Adrenal gland (tissue), 12 donors: ENCODE results near the gene TMEM175. TPM values are rescaled to one million over a fixed set of nuclear protein-coding genes. Genes with fewer than 3 reads are reported as not detected.

ENCODE experiments used
- DNase-seq, 7 donors: peaks; one replicate each; pipeline ENCODE4 v3.0.0-alpha.2; 2019 to 2020
- H3K27ac ChIP-seq, 5 donors: fragments of 200-600 bp; sonication (generic) in 4 of 5; 1 replicate in 3 of 5; 2 replicates in 2 of 5; pipeline versions ENCODE4 v1.5.1 to v1.8.0; 2016 to 2020; ENCODE audit warnings: mild to moderate bottlenecking in 1 of 5
- H3K27me3 ChIP-seq: fragments of 200-600 bp; 2 replicates; pipeline ENCODE4 v1.8.0; 2021
- H3K36me3 ChIP-seq, 2 donors: fragments of 200-600 bp; replicated peaks in 1 of 2; 1 replicate in 1 of 2; 2 replicates in 1 of 2; pipeline versions ENCODE4 v1.5.1 to v1.8.0; 2018 to 2022
- H3K4me1 ChIP-seq, 2 donors: fragments of 200-600 bp; replicated peaks in 1 of 2; 1 replicate in 1 of 2; 2 replicates in 1 of 2; pipeline versions ENCODE4 v1.5.1 to v1.8.0; 2018 to 2021
- H3K4me3 ChIP-seq, 4 donors: fragments of 200-600 bp; sonication (generic) in 3 of 4; one replicate each; pipeline ENCODE4 v1.5.1; 2016 to 2018
- H3K9me3 ChIP-seq, 3 donors: fragments of 200-600 bp; sonication (generic) in 1 of 3; replicated peaks in 1 of 3; 1 replicate in 2 of 3; 2 replicates in 1 of 3; pipeline versions ENCODE4 v1.5.1 to v1.8.0; 2016 to 2021
- POLR2A ChIP-seq, 2 donors: fragments of 450-650 bp; IDR thresholded peaks; one replicate each; pipeline ENCODE4 v1.6.1; 2017; ENCODE audit warnings: antibody characterized with exemption in 2 of 2, mild to moderate bottlenecking in 2 of 2, moderate library complexity in 1 of 2
- whole genome bisulfite sequencing, 4 donors: extraction: QIAGEN DNeasy Blood & Tissue Kit in 2 of 4; methylation state at CpG; one replicate each; pipeline versions ENCODE4 v1.1.5 to v1.1.7; 2013 to 2017; 5-methylcytosine and 5-hydroxymethylcytosine counted together
- intact Hi-C, 2 donors: fragments of 100-400 bp; cut with DNase I; formaldehyde crosslinking; loops; one replicate each; pipeline versions ENCODE4 v1.14.1 to v1.15.0; 2022 to 2023
- polyA plus RNA-seq, 3 donors: library from polyadenylated mRNA; stranded (reverse); fragments of 200-250 nt in 2 of 3; fragments of 350-450 nt in 1 of 3; fragmentation: Illumina TruSeq in 1 of 3; extraction: RNeasy Lipid Tissue Mini Kit (QIAGEN cat#74804) in 1 of 3; gene quantifications; one replicate each; pipeline ENCODE4 v1.2.3, GENCODE V29; 2013 to 2014
- total RNA-seq, 9 donors: library from RNA; depleted of rRNA in 4 of 9; stranded (reverse); fragments of >200 nt in 4 of 9; fragments of 120-200 nt in 1 of 9; fragmentation: NEBNext Ultra II Directional in 1 of 9; extraction: Animal tissue kit (Norgen Biotek cat#: 25700) in 1 of 9; gene quantifications; one replicate each; pipeline versions ENCODE4 v1.1.0 to v1.2.4, GENCODE V29; 2013 to 2023
- TF ChIP-seq, protein P1 (sequence below), 6 experiments: fragments of 450-650 bp in 4 of 6; fragments of 200-600 bp in 2 of 6; sonication (generic) in 1 of 6; IDR thresholded peaks; 1 replicate in 5 of 6; 2 replicates in 1 of 6; pipeline versions ENCODE4 v1.5.1 to v1.8.0; 2016 to 2021; ENCODE audit warnings: antibody characterized with exemption in 6 of 6, mild to moderate bottlenecking in 2 of 6, moderate library complexity in 1 of 6
- donor health status: healthy with polysubstance abuse.
- donor health status: Bipolar disorder and iron deficiency.
- donor health status: DM: yes; HTN: yes; CAD: no.
- donor health status: DM: no; HTN: no; CAD: no.
- donor health status: DM: no; HTN: no; CAD: no.
- donor health status: DM: yes; HTN: yes; CAD: no.

TMEM175 gene
- total and polyA plus RNA-seq, 12 donors = 20.2 to 142 (median 47.9) TPM

DNA sequence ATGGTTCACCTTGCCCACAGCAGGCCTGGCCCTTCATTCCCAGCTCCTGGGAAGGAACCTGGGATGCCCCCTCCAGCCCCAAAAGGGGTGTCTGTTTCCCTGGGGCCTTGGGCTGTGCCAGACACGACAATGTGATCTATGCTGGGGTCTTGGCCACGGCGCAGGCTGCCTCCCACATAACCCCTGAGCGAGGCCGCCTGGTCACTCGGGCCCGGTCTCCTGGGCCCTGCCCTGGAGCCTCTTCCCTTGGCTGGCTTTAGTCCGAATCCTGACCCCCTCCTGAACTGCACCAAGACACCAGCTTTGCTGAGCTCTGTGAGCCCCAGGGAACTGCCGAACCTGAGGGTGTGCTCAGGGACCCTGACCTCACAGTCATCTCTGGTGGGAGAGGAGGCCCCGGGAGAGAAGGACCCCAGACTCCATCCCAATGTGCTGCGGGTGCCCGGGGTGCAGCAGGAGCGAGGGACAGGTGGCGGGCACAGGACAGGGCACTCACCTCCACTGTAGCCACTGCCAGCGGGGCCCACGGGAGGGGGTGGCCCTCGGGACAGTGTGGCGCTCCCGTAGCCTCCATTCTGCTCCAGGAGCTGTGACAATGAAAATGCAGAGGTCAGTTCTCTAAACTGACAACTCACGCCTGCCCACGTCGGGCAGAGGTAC is 42.1 kb upstream of the TMEM175 start:
- H3K27me3 ChIP-seq = no peaks in the 10 kb centered on the region
- 94 to 96% (median 95%) methylated on average over 7 to 22 of the region's 22 CpGs; no CpG with 5 or more reads in 1 of the 4 donors for WGBS, 4 donors
- DNase-seq = no peak
- H3K4me1 ChIP-seq = no peaks in the 10 kb centered on the region
- intact Hi-C loops = no loop called here
- H3K36me3 ChIP-seq = peaks cover 0 to 47% of the 10 kb centered on the region in 2 donors
- H3K4me3 ChIP-seq = no peak overlapping the region
- TF ChIP-seq POLR2A (IDR thresholded peaks at IDR 0.05) = no peak
- TF ChIP-seq, protein P1, sequence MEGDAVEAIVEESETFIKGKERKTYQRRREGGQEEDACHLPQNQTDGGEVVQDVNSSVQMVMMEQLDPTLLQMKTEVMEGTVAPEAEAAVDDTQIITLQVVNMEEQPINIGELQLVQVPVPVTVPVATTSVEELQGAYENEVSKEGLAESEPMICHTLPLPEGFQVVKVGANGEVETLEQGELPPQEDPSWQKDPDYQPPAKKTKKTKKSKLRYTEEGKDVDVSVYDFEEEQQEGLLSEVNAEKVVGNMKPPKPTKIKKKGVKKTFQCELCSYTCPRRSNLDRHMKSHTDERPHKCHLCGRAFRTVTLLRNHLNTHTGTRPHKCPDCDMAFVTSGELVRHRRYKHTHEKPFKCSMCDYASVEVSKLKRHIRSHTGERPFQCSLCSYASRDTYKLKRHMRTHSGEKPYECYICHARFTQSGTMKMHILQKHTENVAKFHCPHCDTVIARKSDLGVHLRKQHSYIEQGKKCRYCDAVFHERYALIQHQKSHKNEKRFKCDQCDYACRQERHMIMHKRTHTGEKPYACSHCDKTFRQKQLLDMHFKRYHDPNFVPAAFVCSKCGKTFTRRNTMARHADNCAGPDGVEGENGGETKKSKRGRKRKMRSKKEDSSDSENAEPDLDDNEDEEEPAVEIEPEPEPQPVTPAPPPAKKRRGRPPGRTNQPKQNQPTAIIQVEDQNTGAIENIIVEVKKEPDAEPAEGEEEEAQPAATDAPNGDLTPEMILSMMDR (IDR thresholded peaks at IDR 0.05) = no peak
- H3K27ac ChIP-seq = no peak overlapping the region
- H3K9me3 ChIP-seq = no peaks in the 10 kb centered on the region

GRCh38 chr4:891747-892146 is 40.5 kb upstream of the TMEM175 start:
- Histone ChIP-seq H3K36me3 (peaks cover 0 to 52% of the 10 kb centered on the region in 2 donors), H3K4me1 (no peaks in the 10 kb centered on the region), H3K4me3 (no peak overlapping the region), H3K9me3 (no peaks in the 10 kb centered on the region), H3K27ac (no peak overlapping the region), H3K27me3 (no peaks in the 10 kb centered on the region)
- TF ChIP-seq, protein P1 (IDR thresholded peaks at IDR 0.05) = peak in 2 of 6 experiments; percentile 16 to 21
- TF ChIP-seq POLR2A (IDR thresholded peaks at IDR 0.05) = no peak
- 77 to 91% (median 88%) methylated on average over 3 to 10 of the region's 10 CpGs for WGBS, 4 donors
- peak in 1 of 7 donors; percentile 41 for DNase-seq
- intact Hi-C loops = no loop called here

- peaks cover 0 to 62% of the 10 kb centered on the region in 2 donors for H3K36me3 ChIP-seq
- H3K4me3 ChIP-seq = no peak overlapping the region
- H3K9me3 ChIP-seq = no peaks in the 10 kb centered on the region
- no peaks in the 10 kb centered on the region for H3K27me3 ChIP-seq
- intact Hi-C loops = no loop called here
- no peak overlapping the region for H3K27ac ChIP-seq
- no peaks in the 10 kb centered on the region for H3K4me1 ChIP-seq
- TF ChIP-seq, protein P1 (IDR thresholded peaks at IDR 0.05) = no peak
- no peak for TF ChIP-seq POLR2A (IDR thresholded peaks at IDR 0.05)
- 90 to 94% (median 93%) methylated on average over 8 to 10 of the region's 10 CpGs for WGBS, 4 donors
- no peak for DNase-seq
Measured at GRCh38 chr4:892780-893179, 39.5 kb upstream of the TMEM175 start.

- no peaks in the 10 kb centered on the region for H3K4me1 ChIP-seq
- no peak overlapping the region for H3K27ac ChIP-seq
- H3K36me3 ChIP-seq = peaks cover 0 to 59% of the 10 kb centered on the region in 2 donors
- H3K27me3 ChIP-seq = no peaks in the 10 kb centered on the region
- TF ChIP-seq POLR2A (IDR thresholded peaks at IDR 0.05) = no peak
- TF ChIP-seq, protein P1 (IDR thresholded peaks at IDR 0.05) = no peak
- no peak overlapping the region for H3K4me3 ChIP-seq
- intact Hi-C loops = no loop called here
- DNase-seq = no peak
- H3K9me3 ChIP-seq = no peaks in the 10 kb centered on the region
- WGBS, 4 donors = 90 to 95% (median 93%) methylated on average over 26 to 41 of the region's 41 CpGs
Measured at GRCh38 chr4:893276-893994, 38.8 kb upstream of the TMEM175 start.
